Activated naive CD4-positive, alpha-beta T cell treated with anti-CD3 and anti-CD28 coated beads, Interleukin-2, amount 50 U/mL, for 16 hours (primary cell): Measurements from ENCODE around the gene GIPR.
A peak's percentile ranks its signal among the peaks of the same experiment; 100 is the strongest.
"Not testable (repeated sequence)": the region's sequence is repeated elsewhere in the genome, so short reads cannot be mapped to it uniquely, and the experiment has no call there.

Experiments used
- DNase-seq: peaks from one replicate; pipeline ENCODE4 v3.0.0-alpha.2; 2020

Gene GIPR

GRCh38 chr19:45646345-45646698 is 21.7 kb upstream of the GIPR start:
- no peak for DNase-seq

- DNase-seq = no peak
Observed at GRCh38 chr19:45650722-45651121, 17.3 kb upstream of the GIPR start.

- no peak for DNase-seq
Observed at GRCh38 chr19:45653634-45654033, 14.4 kb upstream of the GIPR start.

- no peak for DNase-seq
Observed at GRCh38 chr19:45655073-45655472, 12.9 kb upstream of the GIPR start.

DNA sequence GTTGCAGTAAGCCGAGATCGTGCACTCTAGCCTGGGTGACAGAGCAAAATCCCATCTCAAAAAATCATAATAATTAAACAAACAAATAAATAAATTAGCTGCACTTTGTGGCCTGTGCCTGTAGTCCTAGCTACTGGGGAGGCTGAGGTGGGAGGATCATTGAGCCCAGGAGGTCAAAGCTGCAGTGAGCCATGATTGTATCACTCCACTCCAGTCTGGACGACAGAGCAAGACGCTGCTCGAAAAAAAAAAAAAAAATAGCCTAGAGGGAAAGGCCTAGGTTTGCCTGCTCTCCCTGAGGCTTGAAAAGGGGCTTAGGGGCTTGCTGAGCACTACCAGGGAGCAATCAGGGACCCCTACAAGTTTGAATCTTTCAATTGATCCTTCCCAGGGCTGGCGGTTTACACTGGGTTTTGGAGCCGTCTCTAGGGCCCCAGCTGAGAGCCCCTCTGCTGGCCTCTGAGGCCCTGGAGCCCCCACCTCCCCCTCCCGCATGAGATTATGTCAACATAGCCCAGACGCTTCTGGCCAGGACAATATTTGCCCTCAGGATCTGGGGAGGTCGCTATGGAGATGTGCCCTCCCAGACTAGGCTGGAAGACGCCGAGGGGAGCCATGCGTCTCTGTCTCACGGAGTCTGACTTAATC is 10.4 kb upstream of the GIPR start:
- DNase-seq = no peak

- DNase-seq = no peak
Observed at GRCh38 chr19:45659096-45659729, 8.8 kb upstream of the GIPR start.

GRCh38 chr19:45660636-45661035 is 7.4 kb upstream of the GIPR start:
- no peak for DNase-seq

- DNase-seq = no peak
Observed at GRCh38 chr19:45663800-45664199, 4.2 kb upstream of the GIPR start.

DNA sequence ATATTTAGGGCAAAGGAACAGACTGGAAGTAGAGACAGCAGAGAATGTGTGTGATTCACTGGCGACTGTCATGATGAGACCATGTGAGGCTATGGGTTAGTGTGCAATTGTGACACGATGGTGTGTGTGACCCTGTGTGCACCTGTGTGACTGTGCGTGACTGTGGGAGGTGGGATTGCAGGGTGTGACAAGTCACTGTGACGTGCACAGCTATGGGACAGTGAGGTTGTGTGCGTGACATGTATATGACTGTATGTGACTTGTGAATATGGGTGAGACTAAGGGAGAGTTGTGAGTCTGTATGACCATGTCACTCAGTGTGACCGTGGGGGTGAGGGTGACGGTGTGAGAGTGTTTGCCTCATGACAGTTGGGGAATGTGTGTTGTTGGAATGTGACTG is 3.4 kb upstream of the GIPR start:
- DNase-seq = no peak

DNA sequence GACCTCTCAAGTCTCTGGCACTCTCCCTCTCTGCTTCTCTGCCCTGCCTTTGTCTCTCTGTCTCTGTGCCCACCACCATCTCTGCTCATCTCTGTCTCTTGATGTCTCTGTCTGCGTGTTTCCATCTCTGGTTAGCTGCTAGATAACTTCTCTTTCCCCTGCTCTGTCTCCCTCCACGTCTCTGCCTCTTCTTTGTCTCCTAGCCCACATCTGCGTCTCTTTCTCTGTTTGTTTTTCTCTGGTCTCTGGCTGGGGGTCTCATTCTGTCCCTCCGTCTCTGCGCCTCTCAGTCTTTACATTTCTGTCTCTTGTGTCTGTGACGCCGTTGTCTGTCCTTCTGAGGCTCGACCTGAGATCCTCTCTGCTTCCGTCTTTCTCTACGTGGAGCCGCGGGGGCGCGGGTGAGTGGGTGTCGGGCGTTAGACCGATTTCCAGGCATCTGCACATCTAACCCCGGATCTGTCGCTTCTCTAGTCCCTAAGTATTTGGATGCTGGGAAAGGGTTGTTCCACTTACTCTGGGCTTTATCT is 386 bp downstream of the GIPR start:
- peak; percentile 45 for DNase-seq

DNA sequence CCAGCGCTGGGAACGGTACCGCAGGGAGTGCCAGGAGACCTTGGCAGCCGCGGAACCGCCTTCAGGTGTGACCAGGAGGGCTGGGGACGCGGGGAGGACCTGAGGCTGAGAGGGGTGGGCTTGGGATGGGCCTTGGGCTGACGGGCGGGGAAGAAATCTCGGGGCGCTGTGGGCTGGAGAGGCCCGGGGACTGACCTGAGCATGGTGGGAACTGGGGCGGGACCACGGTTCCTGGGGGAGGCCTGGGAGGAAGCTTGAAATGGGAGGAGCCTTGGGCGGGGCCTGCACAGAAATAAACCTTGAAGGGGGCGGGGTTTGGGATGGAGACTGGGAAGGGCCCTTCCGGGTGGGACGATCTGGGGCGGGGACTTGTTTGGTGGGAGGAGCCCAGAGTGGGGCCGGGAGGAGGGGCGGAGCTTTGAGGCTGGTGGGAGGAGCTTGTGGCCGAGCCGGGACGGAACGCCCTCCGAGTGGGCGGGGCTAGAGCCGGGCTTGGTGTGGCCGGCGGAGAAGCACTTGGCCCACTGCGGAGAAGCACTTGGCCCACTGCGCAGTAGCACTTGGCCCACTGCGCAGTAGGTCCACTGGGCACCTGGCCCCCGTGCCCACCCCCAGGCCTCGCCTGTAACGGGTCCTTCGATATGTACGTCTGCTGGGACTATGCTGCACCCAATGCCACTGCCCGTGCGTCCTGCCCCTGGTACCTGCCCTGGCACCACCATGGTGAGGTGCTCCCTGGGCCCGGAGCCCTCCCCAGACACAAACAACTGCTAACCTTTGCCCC is 2.8 kb downstream of the GIPR start:
- peak; percentile 58 for DNase-seq

DNA sequence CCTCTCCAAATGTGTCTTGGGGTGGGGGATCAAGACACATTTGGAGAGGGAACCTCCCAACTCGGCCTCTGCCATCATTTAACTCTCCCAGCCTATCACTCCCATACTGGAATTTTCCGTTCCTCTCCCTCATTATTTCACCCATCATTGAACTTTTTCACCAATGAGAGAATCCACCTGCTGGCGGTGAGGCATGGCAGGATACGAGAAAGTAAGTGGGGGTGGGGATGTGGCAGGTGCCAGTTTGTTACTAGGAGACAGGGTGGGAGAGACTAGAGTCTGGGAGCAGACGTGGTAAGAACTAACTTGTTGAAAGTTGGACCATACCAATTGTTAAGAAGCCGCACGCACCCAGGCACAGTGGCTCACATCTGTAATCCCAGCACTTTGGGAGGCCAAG is 6.9 kb downstream of the GIPR start:
- DNase-seq = no peak

DNA sequence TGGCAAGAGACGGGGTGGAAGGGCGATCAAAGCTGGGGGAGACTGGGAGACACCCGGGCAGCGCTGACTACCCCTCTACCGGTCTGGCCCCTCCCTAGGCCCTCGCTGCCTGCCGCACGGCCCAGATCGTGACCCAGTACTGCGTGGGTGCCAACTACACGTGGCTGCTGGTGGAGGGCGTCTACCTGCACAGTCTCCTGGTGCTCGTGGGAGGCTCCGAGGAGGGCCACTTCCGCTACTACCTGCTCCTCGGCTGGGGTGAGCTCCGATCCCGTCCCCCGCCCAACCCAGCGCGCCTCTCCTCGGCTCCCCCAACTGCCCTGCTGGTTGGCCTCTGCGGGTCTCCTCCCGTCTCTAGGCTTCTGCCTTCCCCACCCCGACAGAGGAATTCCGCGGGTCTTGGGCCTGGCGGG is 8.8 kb downstream of the GIPR start:
- peak; percentile 64 for DNase-seq

- peak; percentile 89 for DNase-seq
Observed at GRCh38 chr19:45677351-45678230, 9.6 kb downstream of the GIPR start.

GRCh38 chr19:45681391-45682015 is 13.5 kb downstream of the GIPR start:
- DNase-seq = peak; percentile 83

GRCh38 chr19:45682117-45682516 is 14.1 kb downstream of the GIPR start:
- DNase-seq = no peak

DNA sequence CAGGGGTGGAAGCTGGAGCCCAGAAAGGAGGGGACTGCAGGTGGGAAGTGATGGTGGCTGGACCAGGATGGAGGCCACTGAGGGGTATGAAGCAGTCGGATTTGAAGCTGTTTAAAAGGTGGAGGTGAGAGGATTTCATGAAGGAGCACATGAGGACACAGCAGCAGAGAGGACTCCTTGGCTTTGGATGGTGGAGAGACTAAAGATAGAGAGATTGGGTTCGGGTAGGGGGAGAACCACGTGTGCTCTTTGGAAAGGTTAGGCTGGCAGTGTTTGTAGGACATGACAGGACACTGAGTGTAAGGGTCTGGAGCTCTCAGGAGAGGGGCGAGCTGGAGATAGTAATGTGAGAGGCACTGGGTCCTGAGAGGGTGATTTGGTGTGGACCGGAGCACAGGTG is 14.9 kb downstream of the GIPR start:
- DNase-seq = no peak

GRCh38 chr19:45685045-45685444 is 17.0 kb downstream of the GIPR start:
- DNase-seq = not testable (repeated sequence)

GRCh38 chr19:45687599-45687998 is 19.6 kb downstream of the GIPR start:
- DNase-seq = no peak

DNA sequence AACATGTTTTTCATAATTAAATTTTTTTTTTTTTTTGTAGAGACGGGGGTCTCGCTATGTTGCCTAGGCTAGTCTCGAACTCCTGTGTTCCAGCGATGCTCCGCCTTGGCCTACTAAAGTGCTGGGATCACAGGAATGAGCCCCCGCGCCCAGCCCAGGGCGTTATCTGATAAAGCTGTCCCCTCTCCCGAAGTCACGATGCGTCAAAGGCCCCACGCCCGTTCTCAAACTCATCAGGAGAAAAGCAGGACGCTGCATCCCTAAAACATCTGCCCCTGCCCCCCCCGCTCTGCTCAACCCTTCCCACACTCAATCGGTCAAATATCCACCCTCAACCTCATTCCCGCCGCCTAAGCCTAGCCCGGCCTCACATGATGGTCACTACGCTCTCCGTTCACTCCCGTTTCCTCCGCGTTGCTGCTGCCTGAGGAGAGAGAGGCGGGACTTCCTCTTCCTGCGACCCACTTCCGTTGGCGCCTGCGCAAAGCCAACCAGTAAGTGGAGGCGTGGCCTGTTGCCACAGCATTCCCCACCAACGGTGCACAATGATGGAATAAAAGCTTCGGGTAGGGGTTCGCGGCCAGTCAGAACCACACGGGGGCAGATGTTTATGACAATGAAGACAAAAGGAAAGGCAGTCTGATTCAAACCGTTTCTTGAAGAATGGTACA is 23.6 kb downstream of the GIPR start, which contains the start of gene SNRPD2:
Gene SNRPD2, minus strand, starts transcription at position 438 of the 671 bp plus-strand sequence. Its CDS starts 65 bp downstream, at position 373.
- peak; percentile 90 for DNase-seq
